ENCODE data around the gene BTBD16. TPM values are rescaled to one million over a fixed set of nuclear protein-coding genes. Genes with fewer than 3 reads are reported as not detected.

The BTBD16 gene
- total RNA-seq (0.47 and 0.92 TPM in 2 replicates), polyA plus RNA-seq (0.24 and 0.74 TPM in 2 replicates)

- no peak for DNase-seq (ENCODE audit: low spot score)
- TF ChIP-seq CTCF (IDR thresholded peaks at IDR 0.05; ENCODE audit: poor library complexity) = no peak
- no peak for TF ChIP-seq EZH2 (IDR thresholded peaks at IDR 0.05; ENCODE audit: borderline replicate concordance)
- no peak for TF ChIP-seq EZH2phosphoT487 (IDR thresholded peaks at IDR 0.05; ENCODE audit: low read depth, severe bottlenecking, unreplicated experiment)
- no peak within 1 kb of the TSS for H3K4me2 ChIP-seq
- no peaks in the 10 kb centered on the region for H3K9me2 ChIP-seq (replicated peaks; ENCODE audit: insufficient read depth)
- no peaks in the 10 kb centered on the region for H3K79me2 ChIP-seq
- H3K27me3 ChIP-seq = no peaks in the 10 kb centered on the region
- peaks cover 11% of the 10 kb centered on the region for H3K4me1 ChIP-seq (ENCODE audit: insufficient read depth)
- H2AFZ ChIP-seq = no peak within 1 kb of the TSS
- no peaks in the 10 kb centered on the region for H4K20me1 ChIP-seq (ENCODE audit: insufficient read depth, poor library complexity, severe bottlenecking)
- no peak within 1 kb of the TSS for H3K4me3 ChIP-seq
- no peak within 1 kb of the TSS for H3K27ac ChIP-seq
- H3K36me3 ChIP-seq (replicated peaks; ENCODE audit: insufficient read depth, low read depth) = no peaks in the 10 kb centered on the region
- 92% methylated on average over 5 of the region's 5 CpGs for WGBS (ENCODE audit: low lambda C conversion rate, missing lambda C conversion rate)
- no peaks in the 10 kb centered on the region for H3K9me3 ChIP-seq (ENCODE audit: low read depth)
Measured at GRCh38 chr10:122271076-122271475, at the start of gene BTBD16. Gene BTBD16 (plus strand): TSS chr10:122271296. CDS start chr10:122275082, 3,786 bp downstream.

GRCh38 chr10:122221958-122222357, 49.1 kb upstream of the BTBD16 start:
- Histone ChIP-seq H2AFZ (no peak overlapping the region), H3K9me3 (ENCODE audit: low read depth) (no peaks in the 10 kb centered on the region), H3K4me3 (no peak overlapping the region), H3K9me2 (replicated peaks; ENCODE audit: insufficient read depth) (no peaks in the 10 kb centered on the region), H3K27me3 (no peaks in the 10 kb centered on the region), H3K79me2 (no peaks in the 10 kb centered on the region), H3K4me1 (ENCODE audit: insufficient read depth) (no peaks in the 10 kb centered on the region), H3K4me2 (no peak overlapping the region), H3K27ac (no peak overlapping the region), H4K20me1 (ENCODE audit: insufficient read depth, poor library complexity, severe bottlenecking) (no peaks in the 10 kb centered on the region), H3K36me3 (replicated peaks; ENCODE audit: insufficient read depth, low read depth) (no peaks in the 10 kb centered on the region)
- no peak for DNase-seq (ENCODE audit: low spot score)
- 93% methylated on average over 5 of the region's 5 CpGs for WGBS (ENCODE audit: low lambda C conversion rate, missing lambda C conversion rate)
- no peak for TF ChIP-seq CTCF (IDR thresholded peaks at IDR 0.05; ENCODE audit: poor library complexity)
- TF ChIP-seq EZH2phosphoT487 (IDR thresholded peaks at IDR 0.05; ENCODE audit: low read depth, severe bottlenecking, unreplicated experiment) = no peak
- no peak for TF ChIP-seq EZH2 (IDR thresholded peaks at IDR 0.05; ENCODE audit: borderline replicate concordance)

- H3K79me2 ChIP-seq = no peaks in the 10 kb centered on the region
- no peak overlapping the region for H3K4me3 ChIP-seq
- TF ChIP-seq CTCF (IDR thresholded peaks at IDR 0.05; ENCODE audit: poor library complexity) (no peak), EZH2 (IDR thresholded peaks at IDR 0.05; ENCODE audit: borderline replicate concordance) (no peak), EZH2phosphoT487 (IDR thresholded peaks at IDR 0.05; ENCODE audit: low read depth, severe bottlenecking, unreplicated experiment) (no peak)
- H3K27me3 ChIP-seq = no peaks in the 10 kb centered on the region
- DNase-seq (ENCODE audit: low spot score) = no peak
- no peak overlapping the region for H2AFZ ChIP-seq
- H3K4me1 ChIP-seq (ENCODE audit: insufficient read depth) = no peaks in the 10 kb centered on the region
- H3K9me3 ChIP-seq (ENCODE audit: low read depth) = no peaks in the 10 kb centered on the region
- no peaks in the 10 kb centered on the region for H3K36me3 ChIP-seq (replicated peaks; ENCODE audit: insufficient read depth, low read depth)
- no peak overlapping the region for H3K27ac ChIP-seq
- no peak overlapping the region for H3K4me2 ChIP-seq
- WGBS (ENCODE audit: low lambda C conversion rate, missing lambda C conversion rate) = 95% methylated on average over 7 of the region's 7 CpGs
- no peaks in the 10 kb centered on the region for H4K20me1 ChIP-seq (ENCODE audit: insufficient read depth, poor library complexity, severe bottlenecking)
- no peaks in the 10 kb centered on the region for H3K9me2 ChIP-seq (replicated peaks; ENCODE audit: insufficient read depth)
Measured at GRCh38 chr10:122222638-122223037, 48.5 kb upstream of the BTBD16 start.

GRCh38 chr10:122224159-122224558, 46.9 kb upstream of the BTBD16 start:
- Histone ChIP-seq H2AFZ (no peak overlapping the region), H3K27ac (no peak overlapping the region), H3K4me2 (no peak overlapping the region), H3K27me3 (no peaks in the 10 kb centered on the region), H3K9me3 (ENCODE audit: low read depth) (no peaks in the 10 kb centered on the region), H3K9me2 (replicated peaks; ENCODE audit: insufficient read depth) (no peaks in the 10 kb centered on the region), H3K4me1 (ENCODE audit: insufficient read depth) (no peaks in the 10 kb centered on the region), H3K79me2 (no peaks in the 10 kb centered on the region), H3K36me3 (replicated peaks; ENCODE audit: insufficient read depth, low read depth) (no peaks in the 10 kb centered on the region), H3K4me3 (no peak overlapping the region), H4K20me1 (ENCODE audit: insufficient read depth, poor library complexity, severe bottlenecking) (no peaks in the 10 kb centered on the region)
- WGBS (ENCODE audit: low lambda C conversion rate, missing lambda C conversion rate) = 95% methylated on average over 9 of the region's 9 CpGs
- no peak for TF ChIP-seq EZH2 (IDR thresholded peaks at IDR 0.05; ENCODE audit: borderline replicate concordance)
- TF ChIP-seq CTCF (IDR thresholded peaks at IDR 0.05; ENCODE audit: poor library complexity) = no peak
- no peak for TF ChIP-seq EZH2phosphoT487 (IDR thresholded peaks at IDR 0.05; ENCODE audit: low read depth, severe bottlenecking, unreplicated experiment)
- no peak for DNase-seq (ENCODE audit: low spot score)
